ENCODE data around the gene GPR83.
"Not testable (repeated sequence)": the region's sequence is repeated elsewhere in the genome, so short reads cannot be mapped to it uniquely, and the experiment has no call there.

GPR83 gene

DNA sequence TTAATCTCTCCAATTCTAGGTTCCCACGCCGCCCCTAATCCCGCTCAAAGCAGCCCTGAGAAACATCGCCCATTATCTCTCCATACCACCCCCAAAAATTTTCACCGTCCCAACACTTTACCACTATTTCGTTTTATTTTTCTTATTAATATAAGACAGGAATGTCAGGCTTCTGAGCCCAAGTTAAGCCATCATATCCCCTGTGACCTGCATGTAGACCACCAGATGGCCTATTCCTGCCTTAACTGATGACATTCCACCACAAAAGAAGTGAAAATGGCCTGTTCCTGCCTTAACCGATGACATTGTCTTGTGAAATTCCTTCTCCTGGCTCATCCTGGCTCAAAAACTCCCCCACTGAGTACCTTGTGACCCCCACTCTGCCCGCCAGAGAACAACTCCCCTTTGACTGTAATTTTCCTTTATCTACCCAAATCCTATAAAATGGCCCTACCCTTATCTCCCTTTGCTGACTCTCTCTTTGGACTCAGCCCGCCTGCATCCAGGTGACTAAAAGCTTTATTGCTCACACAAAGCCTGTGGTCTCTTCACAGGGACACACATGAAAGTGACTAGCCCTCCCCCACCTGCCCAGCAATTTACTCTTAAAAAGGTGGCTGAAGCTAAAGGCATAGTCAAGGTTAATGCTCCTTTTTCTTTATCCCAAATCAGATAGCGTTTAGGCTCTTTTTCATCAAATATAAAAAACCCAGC lies 50.2 kb downstream of the GPR83 start:
- DNase-seq: not testable (repeated sequence)

DNA sequence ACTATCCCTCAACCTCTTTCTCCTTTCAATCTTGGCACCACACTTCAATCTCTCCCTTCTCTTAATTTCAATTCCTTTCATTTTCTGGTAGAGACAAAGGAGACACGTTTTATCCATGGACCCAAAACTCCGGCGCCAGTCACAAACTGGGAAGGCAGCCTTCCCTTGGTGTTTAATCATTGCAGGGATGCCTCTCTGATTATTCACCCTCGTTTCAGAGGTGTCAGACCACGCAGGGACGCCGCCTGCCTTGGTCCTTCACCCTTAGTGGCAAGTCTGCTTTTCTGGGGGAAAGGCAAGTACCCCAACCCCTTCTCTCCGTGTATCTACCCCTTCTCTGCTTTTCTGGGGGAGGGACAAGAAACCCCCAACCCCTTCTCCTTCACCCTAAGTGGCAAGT lies 54.9 kb downstream of the GPR83 start:
- DNase-seq: not testable (repeated sequence)

DNA sequence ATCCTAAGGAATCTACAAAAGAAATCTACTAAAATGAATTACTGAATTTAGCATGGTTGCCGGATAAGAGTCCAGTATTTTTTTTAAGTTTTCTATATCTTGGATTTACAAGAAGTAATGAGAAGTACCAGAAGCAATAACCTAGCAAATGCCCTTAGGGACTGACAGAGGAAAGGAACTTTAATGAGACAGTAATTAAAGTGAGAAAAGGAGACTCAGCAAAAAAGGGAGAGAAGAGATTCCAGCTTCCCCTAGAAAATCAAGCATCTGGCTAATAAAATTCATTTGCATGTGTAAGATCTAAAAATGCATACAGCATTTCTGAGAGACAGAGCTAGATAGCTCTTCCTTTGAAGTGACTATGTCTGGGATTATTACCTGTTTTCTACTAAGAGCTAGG lies 57.7 kb downstream of the GPR83 start:
- no peak for DNase-seq

DNA sequence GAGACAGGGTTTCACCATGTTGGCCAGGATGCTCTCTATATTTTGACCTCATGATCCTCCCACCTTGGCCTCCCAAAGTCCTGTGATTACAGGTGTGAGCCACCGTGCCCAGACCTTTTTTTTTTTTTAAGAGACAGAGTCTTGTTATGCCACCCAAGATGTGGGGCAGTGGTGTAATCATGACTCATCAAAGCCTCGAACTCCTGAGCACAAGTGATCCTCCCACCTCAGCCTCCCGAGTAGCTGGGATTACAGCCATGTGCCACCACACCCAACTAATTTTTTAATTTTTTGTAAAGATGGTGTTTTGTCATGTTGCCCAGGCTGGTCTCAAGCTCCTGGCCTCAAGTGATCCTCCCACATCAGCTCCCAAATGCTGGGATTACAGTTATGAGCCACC lies 59.0 kb downstream of the GPR83 start:
- no peak for DNase-seq

DNA sequence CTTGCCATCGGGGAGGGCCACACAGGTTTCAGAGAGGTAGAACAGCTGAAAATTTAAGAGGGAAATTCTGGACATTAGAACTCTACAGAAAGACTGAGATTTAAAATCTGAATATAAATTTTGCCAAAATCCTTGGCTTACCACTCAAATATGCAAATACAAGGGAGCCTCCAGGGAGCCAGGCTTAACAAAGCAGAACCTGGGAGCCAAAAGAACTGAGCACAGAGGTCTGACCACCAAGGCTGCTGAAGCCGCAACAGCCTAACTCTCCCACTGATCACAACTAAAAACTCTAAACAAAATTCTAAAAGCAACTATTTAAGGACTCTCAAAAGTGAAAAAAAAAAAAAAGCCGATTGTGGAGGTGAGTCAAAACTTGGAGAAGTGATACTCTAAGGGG lies 62.6 kb downstream of the GPR83 start:
- no peak for DNase-seq

DNA sequence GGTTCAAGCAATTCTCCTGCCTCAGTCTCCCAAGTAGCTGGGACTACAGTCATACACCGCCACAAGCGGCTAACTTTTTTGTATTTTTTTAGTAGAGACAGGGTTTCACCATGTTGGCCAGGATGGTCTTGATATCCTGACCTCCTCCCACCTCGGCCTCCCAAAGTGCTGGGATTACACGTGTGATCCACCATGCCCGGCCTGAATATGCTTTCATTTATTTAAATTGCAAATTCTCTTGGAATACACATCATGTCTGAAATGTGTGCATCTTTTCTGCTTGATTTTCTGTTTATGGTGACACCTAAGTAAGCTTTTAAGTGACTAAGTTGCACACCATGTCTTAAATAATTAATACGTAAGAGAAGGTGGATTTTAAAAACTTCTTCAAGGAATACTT lies 65.2 kb downstream of the GPR83 start:
- no peak for DNase-seq

DNA sequence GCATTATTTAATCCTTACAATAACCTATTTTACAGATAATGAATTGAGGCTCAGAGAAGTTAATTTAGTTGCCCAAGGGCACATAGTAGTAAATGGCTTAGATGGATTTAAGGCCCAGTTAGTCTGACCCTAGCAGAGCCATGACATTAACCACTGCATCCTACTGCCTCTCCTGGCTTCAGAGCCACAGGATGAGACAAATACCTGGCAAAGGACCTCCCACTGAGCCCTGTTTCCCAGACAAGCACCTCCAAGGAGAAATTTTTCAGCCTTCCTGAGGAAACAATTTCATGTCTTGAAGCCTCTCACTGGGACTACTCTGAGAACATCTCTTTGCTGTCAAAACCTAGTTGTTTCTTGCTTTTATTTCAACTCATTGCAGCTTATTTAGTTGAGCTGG lies 68.4 kb downstream of the GPR83 start:
- DNase-seq: no peak

DNA sequence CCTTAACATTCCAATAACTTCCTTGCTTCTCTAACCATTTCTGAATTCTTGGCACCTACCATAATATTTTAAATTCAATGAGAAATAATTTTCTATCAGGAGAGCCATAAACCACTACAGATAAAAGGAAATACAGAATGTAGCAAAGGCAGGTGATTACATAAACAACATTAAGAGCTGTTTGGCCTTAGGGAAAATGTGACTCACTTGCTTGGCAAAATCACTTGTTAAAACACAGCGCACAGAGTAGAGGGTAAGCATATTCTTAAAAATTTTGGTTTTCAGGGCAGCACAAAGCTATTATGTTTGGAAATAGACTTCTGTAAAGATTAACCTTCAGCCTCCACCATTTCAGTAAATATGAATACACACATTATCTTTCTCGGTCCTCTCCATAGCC lies 70.4 kb downstream of the GPR83 start:
- DNase-seq: no peak

DNA sequence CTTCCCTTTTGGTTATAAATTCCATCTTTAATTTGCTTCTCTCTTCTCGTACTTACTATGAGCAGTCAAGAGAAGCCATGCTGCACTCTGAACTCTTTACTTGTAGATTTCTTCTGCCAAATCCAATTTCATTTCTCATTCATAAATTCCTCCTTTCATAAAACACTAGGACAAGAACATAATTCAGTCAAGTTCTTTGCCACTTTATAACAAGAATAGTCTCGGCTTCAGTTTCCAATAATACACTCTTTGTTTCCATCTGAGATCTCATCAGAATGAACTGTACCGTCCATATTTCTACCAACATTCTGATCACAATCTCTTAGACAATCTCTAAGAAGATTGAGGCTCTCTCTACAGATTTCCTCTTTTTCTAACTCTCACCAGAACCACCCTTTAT lies 71.7 kb downstream of the GPR83 start:
- DNase-seq: no peak

DNA sequence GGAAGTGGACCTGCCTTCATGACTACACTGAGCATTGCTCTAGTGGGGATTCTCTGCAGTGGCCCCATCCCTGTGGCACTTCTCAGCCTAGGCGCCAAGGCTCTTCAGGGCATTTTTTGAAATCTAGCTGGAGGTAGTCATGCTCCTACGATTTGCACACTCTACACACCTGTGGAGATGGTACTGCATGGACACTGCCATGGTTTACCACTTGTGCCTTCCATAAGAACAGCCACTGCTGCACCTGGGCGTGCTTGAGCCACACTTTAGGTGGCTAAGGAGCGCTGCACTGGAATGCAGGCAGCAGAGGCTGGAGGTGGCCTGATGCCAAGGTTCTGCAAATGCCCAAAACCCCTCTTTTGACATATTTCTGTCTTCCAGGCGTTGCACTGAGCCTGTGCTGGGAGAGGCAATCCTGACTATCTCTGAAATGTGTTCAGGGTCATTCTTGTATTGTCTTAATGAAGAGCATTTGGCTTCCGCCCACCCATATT lies 72.6 kb downstream of the GPR83 start:
- DNase-seq: no peak

Measured in NCI-H1092 (cell line).